ENCODE data around the gene RAET1E. TPM values are rescaled to one million over a fixed set of nuclear protein-coding genes. Genes with fewer than 3 reads are reported as not detected.

The RAET1E gene
- total RNA-seq, 1 donor from 2014 or later, result not detected

DNA sequence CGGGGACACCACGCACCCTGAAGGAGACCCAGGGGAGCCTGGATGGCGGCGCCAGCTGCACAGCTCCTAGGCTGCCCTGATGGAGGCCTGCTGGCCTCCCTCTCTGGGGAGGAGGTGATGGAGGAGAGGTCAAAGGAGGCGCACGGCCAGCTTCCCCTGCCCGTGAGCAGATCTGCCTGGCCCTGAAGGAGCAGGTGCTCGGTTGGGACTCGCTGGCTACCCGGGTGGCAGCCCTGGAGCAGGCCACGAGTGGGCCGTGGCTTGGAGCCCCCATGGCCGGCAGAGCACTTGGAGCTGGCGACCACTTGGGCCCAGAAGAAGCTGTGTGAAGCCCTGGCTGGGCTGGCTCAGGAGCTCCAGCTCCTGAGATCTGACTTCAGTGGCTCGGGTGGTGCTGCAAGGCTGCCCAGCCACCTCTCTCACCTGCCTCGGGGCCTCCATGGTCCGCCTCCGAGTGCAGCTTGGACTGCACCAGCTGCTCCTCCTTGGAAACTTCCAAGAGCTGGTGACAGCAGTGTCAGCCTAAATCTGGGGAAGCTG is 7.5 kb upstream of the RAET1E start:
- H3K9me3 Mint-ChIP-seq (ENCODE audit: low read depth), result peaks cover 9% of the 10 kb centered on the region
- no peak overlapping the region for H3K4me3 Mint-ChIP-seq (ENCODE audit: unreplicated experiment)
- H3K4me1 Mint-ChIP-seq (ENCODE audit: low read depth), result no peaks in the 10 kb centered on the region
- no peaks in the 10 kb centered on the region for H3K27me3 Mint-ChIP-seq (ENCODE audit: low read depth)
- peaks cover 4% of the 10 kb centered on the region for H3K36me3 Mint-ChIP-seq (ENCODE audit: low read depth)
- H3K27ac Mint-ChIP-seq (ENCODE audit: unreplicated experiment), result no peak overlapping the region
- no peak for DNase-seq (ENCODE audit: low spot score)
- TF ChIP-seq, protein P1, sequence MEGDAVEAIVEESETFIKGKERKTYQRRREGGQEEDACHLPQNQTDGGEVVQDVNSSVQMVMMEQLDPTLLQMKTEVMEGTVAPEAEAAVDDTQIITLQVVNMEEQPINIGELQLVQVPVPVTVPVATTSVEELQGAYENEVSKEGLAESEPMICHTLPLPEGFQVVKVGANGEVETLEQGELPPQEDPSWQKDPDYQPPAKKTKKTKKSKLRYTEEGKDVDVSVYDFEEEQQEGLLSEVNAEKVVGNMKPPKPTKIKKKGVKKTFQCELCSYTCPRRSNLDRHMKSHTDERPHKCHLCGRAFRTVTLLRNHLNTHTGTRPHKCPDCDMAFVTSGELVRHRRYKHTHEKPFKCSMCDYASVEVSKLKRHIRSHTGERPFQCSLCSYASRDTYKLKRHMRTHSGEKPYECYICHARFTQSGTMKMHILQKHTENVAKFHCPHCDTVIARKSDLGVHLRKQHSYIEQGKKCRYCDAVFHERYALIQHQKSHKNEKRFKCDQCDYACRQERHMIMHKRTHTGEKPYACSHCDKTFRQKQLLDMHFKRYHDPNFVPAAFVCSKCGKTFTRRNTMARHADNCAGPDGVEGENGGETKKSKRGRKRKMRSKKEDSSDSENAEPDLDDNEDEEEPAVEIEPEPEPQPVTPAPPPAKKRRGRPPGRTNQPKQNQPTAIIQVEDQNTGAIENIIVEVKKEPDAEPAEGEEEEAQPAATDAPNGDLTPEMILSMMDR (IDR thresholded peaks at IDR 0.05), result no peak

DNA sequence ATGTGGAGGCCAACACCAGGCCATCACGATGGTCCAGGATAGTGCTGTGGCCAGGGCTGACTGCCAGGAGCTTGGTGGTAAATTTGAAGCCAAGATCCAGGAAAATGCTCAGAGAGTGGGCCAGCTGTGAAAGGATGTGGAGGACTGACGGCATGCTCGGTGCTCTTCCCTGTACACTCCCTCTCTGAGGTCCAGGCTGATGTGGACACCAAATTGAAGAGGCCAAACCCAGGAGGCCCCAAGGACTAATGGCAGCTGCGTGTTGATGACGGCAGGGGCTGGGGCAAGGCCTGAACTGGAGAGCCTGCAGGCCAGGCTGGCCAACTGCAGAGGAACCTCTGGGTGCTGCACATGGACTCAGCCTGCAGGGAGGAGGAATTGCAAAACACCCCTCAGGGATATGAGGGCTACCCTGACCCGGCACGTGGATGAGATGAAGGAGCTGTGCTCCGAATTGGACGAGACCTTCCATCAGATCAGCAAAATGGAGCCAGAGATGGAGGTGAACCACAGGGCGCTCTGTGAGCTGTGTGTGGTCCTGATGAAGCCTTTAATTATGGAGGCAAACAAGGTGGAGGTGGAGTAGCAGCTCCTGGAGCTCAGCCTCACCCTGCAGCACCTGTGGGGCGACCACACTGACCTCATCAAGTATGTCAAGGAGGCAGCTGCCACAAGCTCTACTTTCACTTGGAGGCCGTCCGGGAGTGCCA is 6.9 kb upstream of the RAET1E start:
- H3K4me3 Mint-ChIP-seq (ENCODE audit: unreplicated experiment), result no peak overlapping the region
- no peaks in the 10 kb centered on the region for H3K27me3 Mint-ChIP-seq (ENCODE audit: low read depth)
- peaks cover 9% of the 10 kb centered on the region for H3K9me3 Mint-ChIP-seq (ENCODE audit: low read depth)
- no peak for DNase-seq (ENCODE audit: low spot score)
- peaks cover 4% of the 10 kb centered on the region for H3K36me3 Mint-ChIP-seq (ENCODE audit: low read depth)
- no peaks in the 10 kb centered on the region for H3K4me1 Mint-ChIP-seq (ENCODE audit: low read depth)
- TF ChIP-seq, protein P1 (IDR thresholded peaks at IDR 0.05), result no peak
- H3K27ac Mint-ChIP-seq (ENCODE audit: unreplicated experiment), result no peak overlapping the region

- Mint-ChIP-seq H3K4me3 (ENCODE audit: unreplicated experiment) (no peak overlapping the region), H3K27me3 (ENCODE audit: low read depth) (no peaks in the 10 kb centered on the region), H3K36me3 (ENCODE audit: low read depth) (peaks cover 4% of the 10 kb centered on the region), H3K4me1 (ENCODE audit: low read depth) (no peaks in the 10 kb centered on the region), H3K27ac (ENCODE audit: unreplicated experiment) (no peak overlapping the region), H3K9me3 (ENCODE audit: low read depth) (peaks cover 9% of the 10 kb centered on the region)
- TF ChIP-seq, protein P1 (IDR thresholded peaks at IDR 0.05), result no peak
- no peak for DNase-seq (ENCODE audit: low spot score)
Measured at GRCh38 chr6:149903938-149904611, 6.2 kb upstream of the RAET1E start.

DNA sequence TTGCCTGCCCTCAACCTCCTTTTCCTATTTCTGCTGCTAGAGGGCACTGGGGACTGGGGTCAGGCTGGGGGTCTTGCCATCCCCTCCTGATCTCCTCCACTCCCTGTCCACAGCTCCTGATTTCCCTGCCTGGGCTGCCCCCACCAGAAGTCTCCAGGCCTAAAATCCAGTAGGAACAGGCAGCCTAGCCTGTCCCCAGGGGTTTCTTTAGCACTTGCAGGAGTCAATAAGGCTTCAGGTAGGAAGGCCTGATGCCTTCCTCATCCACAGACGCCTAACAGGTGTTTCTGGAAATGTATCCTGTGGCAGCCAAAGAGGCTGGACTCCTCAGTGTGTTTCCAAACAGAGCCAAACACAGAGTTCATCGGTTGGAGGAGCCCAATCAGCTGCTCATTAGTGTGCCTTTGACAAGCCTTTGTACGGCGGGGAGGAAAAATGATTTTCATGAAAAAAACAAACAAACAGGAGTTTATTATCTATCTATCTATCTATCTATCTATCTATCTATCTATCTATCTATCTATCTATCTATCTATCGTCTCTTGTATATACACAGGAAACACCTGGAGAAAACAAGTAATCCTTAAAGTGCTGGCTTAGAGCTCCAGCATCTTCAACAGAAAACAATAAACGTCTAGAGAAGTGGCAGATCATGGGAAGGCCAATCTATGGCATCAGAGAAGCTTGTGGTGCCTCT is 3.7 kb upstream of the RAET1E start:
- no peaks in the 10 kb centered on the region for H3K9me3 Mint-ChIP-seq (ENCODE audit: low read depth)
- TF ChIP-seq, protein P1 (IDR thresholded peaks at IDR 0.05), result no peak
- no peaks in the 10 kb centered on the region for H3K27me3 Mint-ChIP-seq (ENCODE audit: low read depth)
- H3K4me3 Mint-ChIP-seq (ENCODE audit: unreplicated experiment), result no peak overlapping the region
- H3K36me3 Mint-ChIP-seq (ENCODE audit: low read depth), result no peaks in the 10 kb centered on the region
- DNase-seq (ENCODE audit: low spot score), result no peak
- no peak overlapping the region for H3K27ac Mint-ChIP-seq (ENCODE audit: unreplicated experiment)
- peaks cover 18% of the 10 kb centered on the region for H3K4me1 Mint-ChIP-seq (ENCODE audit: low read depth)
